H1 (cell line): ENCODE results near the gene SVOPL. TPM values are rescaled to one million over a fixed set of nuclear protein-coding genes. Genes with fewer than 3 reads are reported as not detected.

Experiments
- CTCF ChIA-PET: fragments of 300-600 bp; sonication (Branson Sonifier 250); formaldehyde crosslinking; loops from one replicate; lab custom pipeline; 2021; ENCODE audit not compliant: partially characterized antibody; lab: Charles Lee
- POLR2A ChIA-PET: fragments of 300-600 bp; sonication (Branson Sonifier 250); formaldehyde crosslinking; loops from one replicate; lab custom pipeline; 2021; ENCODE audit warnings: inconsistent platforms; ENCODE audit not compliant: partially characterized antibody; lab: Charles Lee
- DNase-seq, 2 experiments: peaks; one replicate each; pipeline versions ENCODE4 v3.0.0 to v3.0.0-alpha.2; 2010 to 2022; ENCODE audit warnings: low spot score in 2 of 2, low read depth in 1 of 2, mixed read lengths in 1 of 2
- FAIRE-seq: peaks from 2 replicates; lab custom pipeline; 2011; peaks lifted over from hg19 to GRCh38; lab: Jason Lieb, UNC
- H2AFZ ChIP-seq: 2 replicates; pipeline ENCODE4 v1.8.1; 2012; ENCODE audit warnings: low read length, inconsistent platforms
- H2AK5ac ChIP-seq: 2 replicates; pipeline ENCODE4 v1.6.1; 2013; ENCODE audit warnings: low read depth, low read length
- H2BK120ac ChIP-seq: replicated peaks from 2 replicates; pipeline ENCODE3; 2013; ENCODE audit warnings: low read depth, low read length, inconsistent platforms
- H2BK12ac ChIP-seq: 2 replicates; pipeline ENCODE4 v1.6.1; 2013; ENCODE audit warnings: low read depth, low read length
- H2BK15ac ChIP-seq: 2 replicates; pipeline ENCODE4 v1.6.1; 2013; ENCODE audit warnings: low read length
- H2BK20ac ChIP-seq: 2 replicates; pipeline ENCODE4 v1.6.1; 2013; ENCODE audit warnings: low read length
- H2BK5ac ChIP-seq: 2 replicates; pipeline ENCODE4 v1.6.1; 2013; ENCODE audit warnings: low read depth, low read length
- H3K14ac ChIP-seq: 2 replicates; pipeline ENCODE4 v1.6.1; 2013; ENCODE audit warnings: inconsistent platforms; ENCODE audit not compliant: insufficient read length
- H3K18ac ChIP-seq: 2 replicates; pipeline ENCODE4 v1.6.1; 2013; ENCODE audit warnings: low read length; ENCODE audit errors: extremely low read depth
- H3K23ac ChIP-seq: 2 replicates; pipeline ENCODE4 v1.6.1; 2013; ENCODE audit warnings: inconsistent platforms; ENCODE audit not compliant: insufficient read length
- H3K23me2 ChIP-seq: 2 replicates; pipeline ENCODE4 v1.6.1; 2013; ENCODE audit warnings: low read depth, low read length
- H3K27ac ChIP-seq: 2 replicates; pipeline ENCODE4 v1.6.1; 2011; ENCODE audit warnings: low read depth, low read length, inconsistent platforms
- H3K27me3 ChIP-seq, 4 experiments: replicated peaks in 1 of 4; 1 replicate in 1 of 4; 2 replicates in 3 of 4; pipeline versions ENCODE4 v1.6.1 to v1.8.1; 2011 to 2013; ENCODE audit warnings: low read length in 3 of 4, mild to moderate bottlenecking in 3 of 4, inconsistent platforms in 2 of 4, mixed read lengths in 2 of 4, moderate library complexity in 1 of 4; ENCODE audit not compliant: control insufficient read depth in 3 of 4, insufficient read depth in 3 of 4; ENCODE audit errors: extremely low read depth in 1 of 4
- H3K36me3 ChIP-seq, 4 experiments: 2 replicates each; pipeline versions ENCODE4 v1.6.1 to v1.8.1; 2011 to 2013; ENCODE audit warnings: mild to moderate bottlenecking in 4 of 4, low read length in 3 of 4, moderate library complexity in 2 of 4, control low read depth in 1 of 4, inconsistent platforms in 1 of 4; ENCODE audit not compliant: insufficient read depth in 4 of 4, control insufficient read depth in 2 of 4
- H3K4ac ChIP-seq: replicated peaks from 2 replicates; pipeline ENCODE3; 2013; ENCODE audit warnings: low read length, low read depth, mixed read lengths, inconsistent platforms; ENCODE audit not compliant: insufficient read length
- H3K4me1 ChIP-seq, 4 experiments: replicated peaks in 1 of 4; 1 replicate in 1 of 4; 2 replicates in 3 of 4; pipeline versions ENCODE4 v1.6.1 to v1.8.1; 2011 to 2013; ENCODE audit warnings: low read length in 3 of 4, inconsistent platforms in 2 of 4, mixed read lengths in 1 of 4; ENCODE audit not compliant: insufficient read depth in 4 of 4, control insufficient read depth in 3 of 4
- H3K4me2 ChIP-seq, 2 experiments: 2 replicates each; pipeline versions ENCODE4 v1.6.1 to v1.8.1; 2011 to 2013; ENCODE audit warnings: low read depth in 2 of 2, low read length in 2 of 2, control low read depth in 1 of 2, inconsistent platforms in 1 of 2, mild to moderate bottlenecking in 1 of 2; ENCODE audit not compliant: insufficient read depth in 1 of 2
- H3K4me3 ChIP-seq, 4 experiments: fragments of 200-600, 300-600 bp in 1 of 4; sonication (generic), shearing (Covaris generic), sonication (Bioruptor Twin) in 1 of 4; 2 replicates each; pipeline versions ENCODE4 v1.5.1 to v1.8.1; 2011 to 2016; ENCODE audit warnings: low read length in 4 of 4, low read depth in 3 of 4, control low read depth in 2 of 4, inconsistent platforms in 2 of 4, mild to moderate bottlenecking in 2 of 4, mixed read lengths in 1 of 4, moderate library complexity in 1 of 4; ENCODE audit not compliant: insufficient read depth in 2 of 4; ENCODE audit errors: extremely low read depth in 1 of 4
- H3K56ac ChIP-seq: replicated peaks from 2 replicates; pipeline ENCODE3; 2013; ENCODE audit warnings: low read depth, mild to moderate bottlenecking, mixed read lengths, low read length, inconsistent platforms; ENCODE audit not compliant: insufficient read length
- H3K79me1 ChIP-seq: 2 replicates; pipeline ENCODE4 v1.6.1; 2013; ENCODE audit warnings: low read depth, low read length, control low read depth
- H3K79me2 ChIP-seq, 2 experiments: 2 replicates each; pipeline versions ENCODE4 v1.6.1 to v1.8.1; 2012 to 2013; ENCODE audit warnings: low read length in 2 of 2, mild to moderate bottlenecking in 2 of 2, inconsistent platforms in 1 of 2; ENCODE audit not compliant: insufficient read depth in 2 of 2, control insufficient read depth in 1 of 2
- H3K9ac ChIP-seq, 4 experiments: replicated peaks in 1 of 4; 1 replicate in 1 of 4; 2 replicates in 3 of 4; pipeline versions ENCODE4 v1.6.1 to v1.8.1; 2011 to 2013; ENCODE audit warnings: low read depth in 3 of 4, low read length in 3 of 4, control low read depth in 2 of 4, mild to moderate bottlenecking in 2 of 4, moderate library complexity in 2 of 4, inconsistent platforms in 1 of 4; ENCODE audit errors: extremely low read depth in 1 of 4
- H3K9me3 ChIP-seq, 2 experiments: 2 replicates each; pipeline versions ENCODE4 v1.6.1 to v1.8.1; 2012 to 2013; ENCODE audit warnings: mild to moderate bottlenecking in 2 of 2, moderate library complexity in 2 of 2, control low read depth in 1 of 2, inconsistent platforms in 1 of 2, low read depth in 1 of 2, low read length in 1 of 2, mixed read lengths in 1 of 2; ENCODE audit not compliant: insufficient read depth in 2 of 2
- H4K20me1 ChIP-seq, 2 experiments: replicated peaks in 1 of 2; 2 replicates each; pipeline versions ENCODE3 to v1.8.1; 2011 to 2013; ENCODE audit warnings: inconsistent platforms in 2 of 2, low read length in 2 of 2, mild to moderate bottlenecking in 1 of 2; ENCODE audit not compliant: insufficient read depth in 2 of 2, control insufficient read depth in 1 of 2
- H4K5ac ChIP-seq: 2 replicates; pipeline ENCODE4 v1.6.1; 2013; ENCODE audit warnings: low read length, low read depth, mixed read lengths, inconsistent platforms; ENCODE audit not compliant: insufficient read length
- H4K8ac ChIP-seq: 2 replicates; pipeline ENCODE4 v1.8.0; 2013; ENCODE audit warnings: mild to moderate bottlenecking, moderate library complexity, low read length, inconsistent platforms; ENCODE audit not compliant: insufficient read depth; ENCODE audit errors: extremely low read depth
- H4K91ac ChIP-seq: replicated peaks from 2 replicates; pipeline ENCODE3; 2013; ENCODE audit warnings: low read length, mixed read lengths, inconsistent platforms; ENCODE audit not compliant: insufficient read length
- BACH1 ChIP-seq: IDR thresholded peaks from 2 replicates; pipeline ENCODE4 v1.6.1; 2012; ENCODE audit warnings: low read length, improper control_type of control experiment
- BRCA1 ChIP-seq: IDR thresholded peaks from 2 replicates; pipeline ENCODE4 v1.6.1; 2012; ENCODE audit warnings: low read depth, low read length, improper control_type of control experiment
- CBX8 ChIP-seq: fragments of 300-800, 300-1000 bp; sonication (generic); IDR thresholded peaks from 2 replicates; pipeline ENCODE4 v1.7.1; 2016; ENCODE audit warnings: low read depth, low read length, borderline replicate concordance
- CEBPB ChIP-seq: IDR thresholded peaks from 2 replicates; pipeline ENCODE4 v1.6.1; 2012; ENCODE audit warnings: low read depth, low read length
- CHD2 ChIP-seq: IDR thresholded peaks from 2 replicates; pipeline ENCODE4 v1.6.1; 2012; ENCODE audit warnings: low read length, improper control_type of control experiment
- JUND ChIP-seq: IDR thresholded peaks from 2 replicates; pipeline ENCODE4 v1.6.1; 2011; ENCODE audit warnings: mild to moderate bottlenecking, improper control_type of control experiment, low read length
- NANOG ChIP-seq: IDR thresholded peaks from 2 replicates; pipeline ENCODE4 v1.6.1; 2011; ENCODE audit warnings: low read length, low read depth, mild to moderate bottlenecking, inconsistent platforms; ENCODE audit not compliant: insufficient read depth, poor library complexity, severe bottlenecking
- POLR2A ChIP-seq, 2 experiments: IDR thresholded peaks; 1 replicate in 1 of 2; 2 replicates in 1 of 2; pipeline ENCODE4 v1.6.1; 2011; ENCODE audit warnings: low read depth in 2 of 2, low read length in 2 of 2, mild to moderate bottlenecking in 2 of 2; ENCODE audit errors: control extremely low read depth in 1 of 2
- SAP30 ChIP-seq: fragments of 300-600 bp; sonication (generic); IDR thresholded peaks from 2 replicates; pipeline ENCODE4 v1.7.1; 2012; ENCODE audit warnings: low read length, moderate library complexity, mild to moderate bottlenecking, inconsistent platforms; ENCODE audit not compliant: insufficient read depth, insufficient replicate concordance
- SIX5 ChIP-seq: IDR thresholded peaks from 2 replicates; pipeline ENCODE4 v1.6.1; 2011; ENCODE audit warnings: mild to moderate bottlenecking, low read depth, low read length
- SP2 ChIP-seq: IDR thresholded peaks from 2 replicates; pipeline ENCODE4 v1.6.1; 2012; ENCODE audit warnings: mild to moderate bottlenecking, low read length, inconsistent platforms
- SP4 ChIP-seq: IDR thresholded peaks from 2 replicates; pipeline ENCODE4 v1.6.1; 2012; ENCODE audit warnings: low read length, inconsistent platforms
- SRF ChIP-seq: IDR thresholded peaks from 2 replicates; pipeline ENCODE4 v1.6.1; 2011; ENCODE audit warnings: mild to moderate bottlenecking, low read depth, low read length, moderate library complexity
- WGBS, 2 experiments: shearing (Covaris generic) in 1 of 2; methylation state at CpG; one replicate each; pipeline versions ENCODE4 v1.1.6 to v1.1.7; 2013 to 2015; ENCODE audit warnings: low lambda C conversion rate in 2 of 2, mixed read lengths in 2 of 2, inconsistent platforms in 1 of 2, low coverage in 1 of 2, missing lambda C conversion rate in 1 of 2; ENCODE audit not compliant: insufficient replicate concordance in 2 of 2, insufficient coverage in 1 of 2, insufficient read length in 1 of 2; ENCODE audit errors: extremely low coverage in 1 of 2, missing lambda C conversion rate in 1 of 2; 5-methylcytosine and 5-hydroxymethylcytosine counted together
- polyA plus RNA-seq, 7 experiments: library from polyadenylated mRNA; depleted of rRNA in 3 of 7; stranded (reverse) in 5 of 7; unstranded in 2 of 7; fragments of >200 nt in 5 of 7; fragments of 200-250 nt in 2 of 7; gene quantifications; 1 replicate in 5 of 7; 2 replicates in 1 of 7; 4 replicates in 1 of 7; pipeline versions ENCODE4 v1.2.1 to v1.2.3, GENCODE V29; 2011 to 2013; ENCODE audit warnings: missing spikeins in 2 of 7, mixed read lengths in 2 of 7
- total RNA-seq: library from RNA; stranded (reverse); fragmentation: NEBNext Ultra II Directional; extraction: Animal tissue kit (Norgen Biotek cat#: 25700); gene quantifications from 2 replicates; pipeline ENCODE4 v1.2.1, GENCODE V29; 2021

SVOPL gene
- total and polyA plus RNA-seq, 2 of the 8 experiments (the other 6 are each of a cell fraction or from before 2014, with no cell fraction given) = 1.1 to 1.4 TPM

GRCh38 chr7:138748666-138749065 is 47.5 kb upstream of the SVOPL start:
- 0 out of 2 replicates have a peak, but pooled peaks cover 3% of the 10 kb centered on the region for H3K23me2 ChIP-seq
- H4K8ac ChIP-seq = no peak overlapping the region
- H3K79me2 ChIP-seq = no peaks in the 10 kb centered on the region
- 93% methylated on average over 6 of the region's 6 CpGs; no CpG with 5 or more reads in 1 of the 2 experiments for WGBS, 2 experiments
- H3K18ac ChIP-seq = no peak overlapping the region
- ChIA-PET POLR2A (no interaction called here), CTCF (interaction anchor here (0.9 to 2.4 kb wide), 4 partner anchors 10 to 214 kb away, joined by 3 to 7 read pairs (median 3); no protein-coding TSS in a partner anchor)
- no peak overlapping the region for H4K5ac ChIP-seq
- no peaks in the 10 kb centered on the region for H3K36me3 ChIP-seq
- H2BK120ac ChIP-seq = no peak overlapping the region
- H3K27me3 ChIP-seq = no peaks in the 10 kb centered on the region
- H2AFZ ChIP-seq = no peak overlapping the region
- no peak overlapping the region for H2BK20ac ChIP-seq
- no peak overlapping the region for H3K27ac ChIP-seq
- H3K9me3 ChIP-seq = no peaks in the 10 kb centered on the region
- no peak overlapping the region for H2BK12ac ChIP-seq
- peaks cover 0 to 11% (median 5%) of the 10 kb centered on the region in 4 experiments; a peak in 5 of 7 replicates for H3K4me1 ChIP-seq
- H2BK15ac ChIP-seq = no peak overlapping the region
- no peak overlapping the region for H3K56ac ChIP-seq
- no peak overlapping the region for H3K14ac ChIP-seq
- DNase-seq (no peak), FAIRE-seq (no peak)
- H3K9ac ChIP-seq = no peak overlapping the region
- H2BK5ac ChIP-seq = no peak overlapping the region
- no peaks in the 10 kb centered on the region for H3K79me1 ChIP-seq
- H3K4me2 ChIP-seq = no peak overlapping the region
- H4K20me1 ChIP-seq = no peaks in the 10 kb centered on the region
- no peak overlapping the region for H3K23ac ChIP-seq
- no peak overlapping the region for H4K91ac ChIP-seq
- no peak overlapping the region for H3K4ac ChIP-seq
- no peak for TF ChIP-seq BRCA1
- TF ChIP-seq JUND = no peak
- no peak for TF ChIP-seq CHD2
- no peak for TF ChIP-seq BACH1
- no peak for TF ChIP-seq SIX5
- no peak for TF ChIP-seq SRF
- TF ChIP-seq SAP30 = no peak
- TF ChIP-seq CEBPB = no peak
- no peak for TF ChIP-seq POLR2A (IDR thresholded peaks at IDR 0.05; ENCODE audit: control extremely low read depth in 1 of 2, low read depth in 2 of 2, low read length in 2 of 2)
- no peak for TF ChIP-seq SP2
- no peak for TF ChIP-seq SP4
- TF ChIP-seq CBX8 = no peak
- no peak for TF ChIP-seq NANOG
- no peak overlapping the region for H2AK5ac ChIP-seq
- H3K4me3 ChIP-seq = no peak overlapping the region
